Measurements from ENCODE around the gene UBR4. TPM values are rescaled to one million over a fixed set of nuclear protein-coding genes. Genes with fewer than 3 reads are reported as not detected.

UBR4 gene
- total and polyA plus RNA-seq, 2 experiments from 2014 or later = 140 to 175 TPM

DNA sequence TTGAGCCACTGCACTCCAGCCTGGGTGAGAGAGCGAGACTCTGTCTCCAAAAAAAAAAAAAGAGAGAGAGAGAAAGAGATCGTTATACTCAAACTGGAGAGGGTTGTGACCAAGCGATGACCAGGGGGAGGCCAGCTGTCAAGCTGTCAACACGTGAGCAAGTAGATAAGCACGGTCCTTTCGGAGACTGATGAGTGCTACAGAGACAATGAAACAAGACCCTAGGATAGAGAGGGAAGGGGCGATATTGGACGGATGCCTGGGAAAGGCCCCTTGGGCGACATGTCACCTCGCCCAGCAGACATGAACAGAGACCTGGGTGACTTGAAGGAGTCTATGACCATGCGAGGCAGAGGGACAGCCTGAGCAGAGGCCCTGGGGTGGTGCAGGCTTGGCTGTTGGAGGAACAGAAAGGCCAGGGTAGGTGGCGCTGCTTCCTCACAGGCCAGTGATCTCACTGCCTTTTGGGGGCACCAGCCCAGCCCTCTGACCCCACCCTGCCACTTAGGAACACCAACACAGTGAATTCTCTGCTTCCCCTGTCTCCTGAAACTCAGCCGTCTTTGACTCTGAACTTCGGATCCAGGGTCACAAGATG is 152.8 kb downstream of the UBR4 start:
- H2AFZ ChIP-seq = no peak overlapping the region
- H3K4me2 ChIP-seq = no peak overlapping the region
- H3K36me3 ChIP-seq (replicated peaks; ENCODE audit: insufficient read depth, low read depth) = no peaks in the 10 kb centered on the region
- no peak for DNase-seq (ENCODE audit: low spot score)
- no peaks in the 10 kb centered on the region for H3K9me3 ChIP-seq (ENCODE audit: low read depth)
- H3K27me3 ChIP-seq = peaks cover 13% of the 10 kb centered on the region
- no peak overlapping the region for H3K27ac ChIP-seq
- H3K9me2 ChIP-seq (replicated peaks; ENCODE audit: insufficient read depth) = no peaks in the 10 kb centered on the region
- no peak overlapping the region for H3K4me3 ChIP-seq
- H3K79me2 ChIP-seq = no peaks in the 10 kb centered on the region
- H4K20me1 ChIP-seq (ENCODE audit: insufficient read depth, poor library complexity, severe bottlenecking) = no peaks in the 10 kb centered on the region
- H3K4me1 ChIP-seq (ENCODE audit: insufficient read depth) = no peaks in the 10 kb centered on the region
- TF ChIP-seq, protein P1, sequence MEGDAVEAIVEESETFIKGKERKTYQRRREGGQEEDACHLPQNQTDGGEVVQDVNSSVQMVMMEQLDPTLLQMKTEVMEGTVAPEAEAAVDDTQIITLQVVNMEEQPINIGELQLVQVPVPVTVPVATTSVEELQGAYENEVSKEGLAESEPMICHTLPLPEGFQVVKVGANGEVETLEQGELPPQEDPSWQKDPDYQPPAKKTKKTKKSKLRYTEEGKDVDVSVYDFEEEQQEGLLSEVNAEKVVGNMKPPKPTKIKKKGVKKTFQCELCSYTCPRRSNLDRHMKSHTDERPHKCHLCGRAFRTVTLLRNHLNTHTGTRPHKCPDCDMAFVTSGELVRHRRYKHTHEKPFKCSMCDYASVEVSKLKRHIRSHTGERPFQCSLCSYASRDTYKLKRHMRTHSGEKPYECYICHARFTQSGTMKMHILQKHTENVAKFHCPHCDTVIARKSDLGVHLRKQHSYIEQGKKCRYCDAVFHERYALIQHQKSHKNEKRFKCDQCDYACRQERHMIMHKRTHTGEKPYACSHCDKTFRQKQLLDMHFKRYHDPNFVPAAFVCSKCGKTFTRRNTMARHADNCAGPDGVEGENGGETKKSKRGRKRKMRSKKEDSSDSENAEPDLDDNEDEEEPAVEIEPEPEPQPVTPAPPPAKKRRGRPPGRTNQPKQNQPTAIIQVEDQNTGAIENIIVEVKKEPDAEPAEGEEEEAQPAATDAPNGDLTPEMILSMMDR (IDR thresholded peaks at IDR 0.05; ENCODE audit: poor library complexity) = no peak
- TF ChIP-seq EZH2phosphoT487 (IDR thresholded peaks at IDR 0.05; ENCODE audit: low read depth, severe bottlenecking, unreplicated experiment) (no peak), EZH2 (IDR thresholded peaks at IDR 0.05; ENCODE audit: borderline replicate concordance) (no peak)
- 75% methylated on average over 13 of the region's 14 CpGs for WGBS (ENCODE audit: low lambda C conversion rate, missing lambda C conversion rate)

DNA sequence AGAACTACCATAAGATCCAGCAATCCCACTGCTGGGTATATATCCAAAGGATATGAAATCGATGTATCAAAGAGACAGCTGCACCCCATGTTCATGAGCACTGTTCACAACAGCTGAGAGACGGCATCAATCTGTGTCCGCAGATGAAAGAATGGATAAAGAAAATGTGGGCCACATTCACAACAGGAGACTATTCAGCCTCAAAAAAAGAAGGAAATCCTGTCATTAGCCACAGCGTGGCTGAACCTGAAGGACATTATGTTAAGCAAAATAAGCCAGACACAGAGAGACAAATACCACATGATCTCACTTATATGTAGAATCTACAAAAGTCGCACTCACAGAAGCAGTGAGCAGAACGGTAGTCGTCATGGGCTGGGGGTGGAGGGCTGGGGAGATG is 154.4 kb downstream of the UBR4 start:
- DNase-seq (ENCODE audit: low spot score) = no peak
- Histone ChIP-seq H3K27me3 (peaks cover 13% of the 10 kb centered on the region), H3K9me3 (ENCODE audit: low read depth) (no peaks in the 10 kb centered on the region), H2AFZ (no peak overlapping the region), H3K9me2 (replicated peaks; ENCODE audit: insufficient read depth) (no peaks in the 10 kb centered on the region), H4K20me1 (ENCODE audit: insufficient read depth, poor library complexity, severe bottlenecking) (no peaks in the 10 kb centered on the region), H3K4me2 (no peak overlapping the region), H3K36me3 (replicated peaks; ENCODE audit: insufficient read depth, low read depth) (no peaks in the 10 kb centered on the region), H3K4me1 (ENCODE audit: insufficient read depth) (no peaks in the 10 kb centered on the region), H3K4me3 (no peak overlapping the region), H3K79me2 (no peaks in the 10 kb centered on the region), H3K27ac (no peak overlapping the region)
- TF ChIP-seq EZH2phosphoT487 (IDR thresholded peaks at IDR 0.05; ENCODE audit: low read depth, severe bottlenecking, unreplicated experiment) = no peak
- no peak for TF ChIP-seq EZH2 (IDR thresholded peaks at IDR 0.05; ENCODE audit: borderline replicate concordance)
- TF ChIP-seq, protein P1 (IDR thresholded peaks at IDR 0.05; ENCODE audit: poor library complexity) = no peak
- WGBS (ENCODE audit: low lambda C conversion rate, missing lambda C conversion rate) = 68% methylated on average over 7 of the region's 7 CpGs

DNA sequence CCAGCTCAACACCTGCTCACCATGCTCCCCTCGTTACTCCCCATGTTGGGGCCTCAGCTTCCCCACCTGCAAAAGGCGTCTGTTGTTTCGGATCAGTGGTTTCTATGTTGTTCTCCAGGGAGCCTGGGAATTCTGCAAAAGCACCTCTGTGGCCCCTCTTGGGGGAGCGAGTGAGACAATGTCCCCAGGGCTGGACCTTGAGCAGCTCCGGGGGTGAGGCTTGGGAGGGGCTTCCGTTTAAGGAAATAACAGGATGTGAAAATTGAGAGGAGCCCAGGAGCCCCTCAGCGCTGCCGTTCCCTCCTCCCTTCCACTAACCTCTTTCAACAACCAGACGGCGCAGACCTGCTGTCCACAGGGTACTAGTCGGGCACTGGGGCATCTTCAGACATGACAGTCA is 155.1 kb downstream of the UBR4 start:
- Histone ChIP-seq H4K20me1 (ENCODE audit: insufficient read depth, poor library complexity, severe bottlenecking) (no peaks in the 10 kb centered on the region), H3K27ac (no peak overlapping the region), H3K9me3 (ENCODE audit: low read depth) (no peaks in the 10 kb centered on the region), H2AFZ (no peak overlapping the region), H3K9me2 (replicated peaks; ENCODE audit: insufficient read depth) (no peaks in the 10 kb centered on the region), H3K4me1 (ENCODE audit: insufficient read depth) (no peaks in the 10 kb centered on the region), H3K36me3 (replicated peaks; ENCODE audit: insufficient read depth, low read depth) (no peaks in the 10 kb centered on the region), H3K4me3 (no peak overlapping the region), H3K4me2 (no peak overlapping the region), H3K27me3 (peaks cover 13% of the 10 kb centered on the region), H3K79me2 (no peaks in the 10 kb centered on the region)
- 71% methylated on average over 11 of the region's 11 CpGs for WGBS (ENCODE audit: low lambda C conversion rate, missing lambda C conversion rate)
- TF ChIP-seq, protein P1 (IDR thresholded peaks at IDR 0.05; ENCODE audit: poor library complexity) = no peak
- TF ChIP-seq EZH2 (IDR thresholded peaks at IDR 0.05; ENCODE audit: borderline replicate concordance) (no peak), EZH2phosphoT487 (IDR thresholded peaks at IDR 0.05; ENCODE audit: low read depth, severe bottlenecking, unreplicated experiment) (no peak)
- no peak for DNase-seq (ENCODE audit: low spot score)
